Panc1 (cell line): Measurements from ENCODE around the gene CRISP3. TPM values are rescaled to one million over a fixed set of nuclear protein-coding genes. Genes with fewer than 3 reads are reported as not detected.

Experiments used
- ATAC-seq: fragments of 200-7000 bp; cut with Tn5 transposase; 2 replicates; pipeline ENCODE4 v1.9.1; 2020; ENCODE audit warnings: mild to moderate bottlenecking, moderate library complexity
- BruUV-seq: library from RNA; stranded (reverse); fragments of 400-500 nt; replicated peaks from 2 replicates; lab custom pipeline; 2021; lab: Mats Ljungman, UMichigan
- CTCF ChIA-PET: fragments of 300-600 bp; sonication (Branson Sonifier 250); formaldehyde crosslinking; loops from one replicate; lab custom pipeline; 2022; ENCODE audit warnings: antibody characterized with exemption; lab: Charles Lee
- POLR2A ChIA-PET: fragments of 300-600 bp; sonication (Branson Sonifier 250); formaldehyde crosslinking; loops from one replicate; lab custom pipeline; 2022; ENCODE audit warnings: antibody characterized with exemption; lab: Charles Lee
- DNase-seq: peaks from one replicate; pipeline ENCODE4 v3.0.0-alpha.2; 2010; ENCODE audit warnings: low read depth, low spot score
- H3K27ac ChIP-seq: 2 replicates; pipeline ENCODE4 v1.5.1; 2011; ENCODE audit warnings: mild to moderate bottlenecking, low read length, inconsistent platforms
- H3K27me3 ChIP-seq: fragments of 200-500 bp; sonication (Bioruptor generic); 2 replicates; pipeline ENCODE4 v1.6.0; 2014; ENCODE audit warnings: low read length, inconsistent platforms; ENCODE audit not compliant: control insufficient read depth, insufficient read depth
- H3K36me3 ChIP-seq: fragments of 200-500 bp; sonication (Bioruptor generic); 2 replicates; pipeline ENCODE4 v1.5.1; 2014; ENCODE audit warnings: inconsistent platforms, mild to moderate bottlenecking, low read length, moderate library complexity; ENCODE audit not compliant: control insufficient read depth, insufficient read depth
- H3K4me1 ChIP-seq: 2 replicates; pipeline ENCODE4 v1.5.1; 2011; ENCODE audit warnings: inconsistent platforms, mild to moderate bottlenecking, low read length, moderate library complexity; ENCODE audit not compliant: control insufficient read depth, insufficient read depth
- H3K4me3 ChIP-seq, 2 experiments: 2 replicates each; pipeline ENCODE4 v1.5.1; 2011 to 2012; ENCODE audit warnings: low read depth in 2 of 2, low read length in 2 of 2, mild to moderate bottlenecking in 2 of 2, inconsistent platforms in 1 of 2, moderate library complexity in 1 of 2
- H3K9me3 ChIP-seq: fragments of 200-500 bp; sonication (Bioruptor generic); 2 replicates; pipeline ENCODE4 v1.5.1; 2014; ENCODE audit warnings: low read depth, mild to moderate bottlenecking, inconsistent platforms, low read length, moderate library complexity; ENCODE audit not compliant: control insufficient read depth, insufficient read depth
- CTCF ChIP-seq: fragments of 450-650 bp; IDR thresholded peaks from 2 replicates; pipeline ENCODE4 v1.5.1; 2017; ENCODE audit warnings: mild to moderate bottlenecking
- POLR2AphosphoS5 ChIP-seq: IDR thresholded peaks from 2 replicates; pipeline ENCODE4 v1.6.1; 2012; ENCODE audit warnings: mild to moderate bottlenecking, low read depth, low read length, moderate library complexity
- REST ChIP-seq, 2 experiments: IDR thresholded peaks; 2 replicates each; pipeline ENCODE4 v1.6.1; 2011 to 2012; ENCODE audit warnings: low read depth in 2 of 2, control low read depth in 1 of 2, low read length in 1 of 2, mild to moderate bottlenecking in 1 of 2, moderate library complexity in 1 of 2; ENCODE audit not compliant: insufficient read depth in 1 of 2
- SIN3A ChIP-seq: IDR thresholded peaks from 2 replicates; pipeline ENCODE4 v1.6.1; 2012; ENCODE audit warnings: low read depth, mild to moderate bottlenecking, low read length, moderate library complexity, borderline replicate concordance; ENCODE audit not compliant: insufficient read depth
- TCF7L2 ChIP-seq: IDR thresholded peaks from 2 replicates; pipeline ENCODE4 v1.6.1; 2011; ENCODE audit warnings: mild to moderate bottlenecking, low read depth, low read length, inconsistent platforms
- in situ Hi-C: cut with HindIII; loops from 2 replicates; pipeline ENCODE4 v1.10.0; 2016; ENCODE audit warnings: low sequenced_read_pairs, low pct_unique_long_range_greater_than_20kb
- intact Hi-C: fragments of 100-400 bp; cut with micrococcal nuclease; formaldehyde crosslinking; loops from one replicate; pipeline ENCODE4 v1.10.0; 2022; ENCODE audit not compliant: unreplicated experiment
- total RNA-seq: library from RNA; stranded (reverse); gene quantifications from one replicate; pipeline ENCODE4 v1.2.1, GENCODE V29; 2021; ENCODE audit not compliant: unreplicated experiment

The CRISP3 gene
- total RNA-seq, 1 experiment from 2014 or later = not detected

- no peak within 1 kb of the TSS for H3K4me3 ChIP-seq
- no peak for TF ChIP-seq POLR2AphosphoS5
- no peak for TF ChIP-seq REST (IDR thresholded peaks at IDR 0.05; ENCODE audit: insufficient read depth in 1 of 2, low read depth in 2 of 2, low read length in 1 of 2)
- CTCF ChIA-PET = no interaction called here
- no TSS peak for BruUV-seq
- no peaks in the 10 kb centered on the region for H3K4me1 ChIP-seq
- H3K27me3 ChIP-seq = no peaks in the 10 kb centered on the region
- ATAC-seq (no peak), DNase-seq (no peak)
- POLR2A ChIA-PET = no interaction called here
- in situ Hi-C loops (no loop called here), intact Hi-C loops (no loop called here)
- no peak within 1 kb of the TSS for H3K27ac ChIP-seq
- no peaks in the 10 kb centered on the region for H3K36me3 ChIP-seq
- H3K9me3 ChIP-seq = no peaks in the 10 kb centered on the region
Observed at GRCh38 chr6:49787176-49787575, 43.0 kb upstream of the CRISP3 start, which contains the start of gene PGK2. Gene PGK2 (minus strand): TSS chr6:49787285. CDS start chr6:49787187, 98 bp downstream.

- intact Hi-C loops (no loop called here), in situ Hi-C loops (no loop called here)
- no TSS peak for BruUV-seq
- Histone ChIP-seq H3K27me3 (no peaks in the 10 kb centered on the region), H3K4me3 (no peak overlapping the region), H3K36me3 (no peaks in the 10 kb centered on the region), H3K4me1 (no peaks in the 10 kb centered on the region), H3K9me3 (no peaks in the 10 kb centered on the region), H3K27ac (no peak overlapping the region)
- ChIA-PET CTCF (no interaction called here), POLR2A (no interaction called here)
- ATAC-seq (no peak), DNase-seq (no peak)
- TF ChIP-seq REST (IDR thresholded peaks at IDR 0.05; ENCODE audit: insufficient read depth in 1 of 2, low read depth in 2 of 2, low read length in 1 of 2) (no peak), CTCF (no peak), SIN3A (no peak), POLR2AphosphoS5 (no peak), TCF7L2 (no peak)
Observed at GRCh38 chr6:49784272-49784671, 40.1 kb upstream of the CRISP3 start.
